Right lobe of liver (tissue), 4 donors: ENCODE results near the gene NRDC.

ENCODE experiments used
- CTCF ChIP-seq, 4 donors: fragments of 200-600 bp in 3 of 4; fragments of 450-650 bp in 1 of 4; IDR thresholded peaks; one replicate each; pipeline versions ENCODE4 v1.5.1 to v1.8.0; 2016 to 2022; ENCODE audit warnings: antibody characterized with exemption in 4 of 4, mild to moderate bottlenecking in 2 of 4
- POLR2A ChIP-seq: fragments of 450-650 bp; IDR thresholded peaks from one replicate; pipeline ENCODE4 v1.6.1; 2017; ENCODE audit warnings: antibody characterized with exemption, mild to moderate bottlenecking
- donor health status: DM: no; HTN: no; CAD: no.
- donor health status: DM: no; HTN: no; CAD: no.
- donor health status: DM: no; HTN: yes; CAD: no.

- TF ChIP-seq CTCF (IDR thresholded peaks at IDR 0.05) (no peak), POLR2A (no peak)
These were observed 102.1 kb downstream of the NRDC start for GRCh38 chr1:51776408-51776807.
